A673 (cell line): Measurements from ENCODE around the gene EGFR. TPM values are rescaled to one million over a fixed set of nuclear protein-coding genes. Genes with fewer than 3 reads are reported as not detected.

Experiments
- BruUV-seq: library from RNA; stranded (reverse); fragments of 400-500 nt; replicated peaks from 2 replicates; lab custom pipeline; 2021; lab: Mats Ljungman, UMichigan
- CTCF ChIA-PET: fragments of 300-600 bp; sonication (Branson Sonifier 250); formaldehyde crosslinking; loops from one replicate; lab custom pipeline; 2022; ENCODE audit warnings: antibody characterized with exemption; lab: Charles Lee
- POLR2A ChIA-PET: fragments of 300-600 bp; sonication (Branson Sonifier 250); formaldehyde crosslinking; loops from one replicate; lab custom pipeline; 2022; ENCODE audit warnings: antibody characterized with exemption; ENCODE audit not compliant: low non-redundant PET; lab: Charles Lee
- DNase-seq: peaks from one replicate; pipeline ENCODE4 v3.0.0-alpha.2; 2015; ENCODE audit warnings: low spot score
- H3K27ac ChIP-seq: fragments of 200-600 bp; sonication (generic); 2 replicates; pipeline ENCODE4 v1.5.1; 2016; ENCODE audit warnings: mixed run types, low read depth, mild to moderate bottlenecking, mixed read lengths, antibody characterized with exemption, low read length; ENCODE audit not compliant: poor library complexity, severe bottlenecking
- H3K27me3 ChIP-seq: fragments of 200-600 bp; sonication (generic); replicated peaks from 2 replicates; pipeline ENCODE4 v1.6.1; 2017; ENCODE audit warnings: mixed run types, low read depth, mild to moderate bottlenecking, mixed read lengths, antibody characterized with exemption, low read length; ENCODE audit not compliant: insufficient read depth, poor library complexity
- H3K36me3 ChIP-seq: fragments of 200-600 bp; sonication (generic); 2 replicates; pipeline ENCODE4 v1.6.1; 2016; ENCODE audit warnings: mixed run types, mild to moderate bottlenecking, mixed read lengths, antibody characterized with exemption, low read length; ENCODE audit not compliant: insufficient read depth, poor library complexity, severe bottlenecking
- H3K4me1 ChIP-seq: fragments of 200-600 bp; sonication (generic); 2 replicates; pipeline ENCODE4 v1.6.1; 2017; ENCODE audit warnings: mixed run types, mild to moderate bottlenecking, mixed read lengths, antibody characterized with exemption, low read length; ENCODE audit not compliant: insufficient read depth, poor library complexity, severe bottlenecking
- H3K4me3 ChIP-seq: fragments of 200-600 bp; sonication (generic); 2 replicates; pipeline ENCODE4 v1.5.1; 2016; ENCODE audit warnings: low read depth, mixed run types, mild to moderate bottlenecking, mixed read lengths, low read length; ENCODE audit not compliant: poor library complexity, severe bottlenecking
- H3K9me3 ChIP-seq: fragments of 200-600 bp; sonication (generic); 2 replicates; pipeline ENCODE4 v1.6.1; 2016; ENCODE audit warnings: mixed run types, low read depth, mild to moderate bottlenecking, mixed read lengths, antibody characterized with exemption, low read length; ENCODE audit not compliant: poor library complexity, severe bottlenecking
- EZH2 ChIP-seq: fragments of 200-600 bp; sonication (generic); IDR thresholded peaks from 2 replicates; pipeline ENCODE4 v1.6.1; 2017; ENCODE audit warnings: borderline replicate concordance, low read depth, mild to moderate bottlenecking, mixed read lengths, antibody characterized with exemption, low read length; ENCODE audit not compliant: poor library complexity, severe bottlenecking
- intact Hi-C: fragments of 100-400 bp; cut with micrococcal nuclease; formaldehyde crosslinking; loops from one replicate; pipeline ENCODE4 v1.10.0; 2022; ENCODE audit not compliant: unreplicated experiment
- total RNA-seq: library from RNA; stranded (reverse); gene quantifications from 2 replicates; pipeline ENCODE4 v1.2.3, GENCODE V29; 2021
- TF ChIP-seq, protein P1 (sequence below): fragments of 300-800, 200-600 bp; sonication (generic); conservative IDR thresholded peaks from 2 replicates; pipeline ENCODE4 v1.5.1; 2017; ENCODE audit warnings: low read depth, mild to moderate bottlenecking, antibody characterized with exemption, low read length, moderate library complexity, mixed read lengths

Gene EGFR
- total RNA-seq, 1 experiment from 2014 or later: 0.84 TPM

DNA sequence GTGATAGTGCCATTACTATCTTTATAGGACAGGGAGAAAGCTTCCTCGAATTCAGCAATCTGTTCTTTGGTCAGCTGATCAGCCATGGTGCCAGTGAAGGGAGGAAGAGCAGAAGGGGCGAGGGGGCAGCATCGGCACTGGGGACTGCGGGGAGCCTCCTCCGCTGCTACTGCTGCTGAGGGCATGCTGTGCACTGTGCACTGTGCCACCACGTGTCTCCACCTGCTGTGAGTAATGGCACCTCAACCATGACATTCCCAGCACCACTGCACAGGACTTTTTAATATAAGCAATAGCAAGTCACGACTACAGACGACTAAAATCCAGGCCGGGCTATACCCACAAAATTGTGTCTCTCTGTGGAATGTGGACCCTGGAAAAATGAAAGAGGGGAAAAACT, 241.4 kb downstream of the EGFR start:
- Histone ChIP-seq H3K9me3 (no peaks in the 10 kb centered on the region), H3K4me3 (no peak overlapping the region), H3K27ac (no peak overlapping the region), H3K27me3 (peaks cover 15% of the 10 kb centered on the region), H3K36me3 (no peaks in the 10 kb centered on the region), H3K4me1 (no peaks in the 10 kb centered on the region)
- intact Hi-C loops: no loop called here
- ChIA-PET POLR2A (no interaction called here), CTCF (no interaction called here)
- BruUV-seq: no TSS peak
- DNase-seq: no peak
- TF ChIP-seq EZH2: no peak
- TF ChIP-seq, protein P1, sequence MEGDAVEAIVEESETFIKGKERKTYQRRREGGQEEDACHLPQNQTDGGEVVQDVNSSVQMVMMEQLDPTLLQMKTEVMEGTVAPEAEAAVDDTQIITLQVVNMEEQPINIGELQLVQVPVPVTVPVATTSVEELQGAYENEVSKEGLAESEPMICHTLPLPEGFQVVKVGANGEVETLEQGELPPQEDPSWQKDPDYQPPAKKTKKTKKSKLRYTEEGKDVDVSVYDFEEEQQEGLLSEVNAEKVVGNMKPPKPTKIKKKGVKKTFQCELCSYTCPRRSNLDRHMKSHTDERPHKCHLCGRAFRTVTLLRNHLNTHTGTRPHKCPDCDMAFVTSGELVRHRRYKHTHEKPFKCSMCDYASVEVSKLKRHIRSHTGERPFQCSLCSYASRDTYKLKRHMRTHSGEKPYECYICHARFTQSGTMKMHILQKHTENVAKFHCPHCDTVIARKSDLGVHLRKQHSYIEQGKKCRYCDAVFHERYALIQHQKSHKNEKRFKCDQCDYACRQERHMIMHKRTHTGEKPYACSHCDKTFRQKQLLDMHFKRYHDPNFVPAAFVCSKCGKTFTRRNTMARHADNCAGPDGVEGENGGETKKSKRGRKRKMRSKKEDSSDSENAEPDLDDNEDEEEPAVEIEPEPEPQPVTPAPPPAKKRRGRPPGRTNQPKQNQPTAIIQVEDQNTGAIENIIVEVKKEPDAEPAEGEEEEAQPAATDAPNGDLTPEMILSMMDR: no peak

- POLR2A ChIA-PET: no interaction called here
- no peaks in the 10 kb centered on the region for H3K36me3 ChIP-seq
These were observed 242.0 kb downstream of the EGFR start for GRCh38 chr7:55260676-55261385.

More at GRCh38 chr7:55260676-55261385, 242.0 kb downstream of the EGFR start:
- H3K9me3 ChIP-seq: no peaks in the 10 kb centered on the region
- CTCF ChIA-PET: no interaction called here
- H3K27ac ChIP-seq: no peak overlapping the region
- peaks cover 15% of the 10 kb centered on the region for H3K27me3 ChIP-seq
- intact Hi-C loops: no loop called here
- BruUV-seq: no TSS peak
- TF ChIP-seq, protein P1: no peak
- no peak for TF ChIP-seq EZH2
- no peaks in the 10 kb centered on the region for H3K4me1 ChIP-seq
- H3K4me3 ChIP-seq: no peak overlapping the region
- no peak for DNase-seq
